Measurements from ENCODE around the gene DPM1.

DNA sequence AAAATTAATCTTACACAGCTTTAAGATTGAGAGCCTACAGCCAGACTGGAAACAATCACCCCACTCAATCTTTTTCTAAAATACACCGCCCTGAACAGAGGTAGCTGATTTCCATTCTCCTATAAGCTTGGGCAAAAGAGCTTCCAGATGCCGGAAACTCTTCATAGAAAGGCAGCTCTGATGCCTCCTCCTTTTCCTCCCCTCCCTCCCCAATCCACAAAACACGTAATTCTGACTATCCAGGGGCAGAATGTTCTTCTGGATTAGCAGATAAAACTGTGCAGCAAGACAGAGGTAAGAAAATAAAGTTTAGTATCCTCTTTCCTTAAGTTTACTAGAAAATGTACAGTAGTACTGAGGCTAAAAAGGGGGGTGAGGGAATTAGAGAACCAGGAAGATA is 42.9 kb downstream of the DPM1 start:
- no peak for TF ChIP-seq CTCF (IDR thresholded peaks at IDR 0.05; ENCODE audit: low read depth, low read length, poor library complexity, severe bottlenecking)
- TF ChIP-seq EZH2phosphoT487 (IDR thresholded peaks at IDR 0.05; ENCODE audit: borderline replicate concordance, low read length): no peak
